GM13976 (cell line): ENCODE measurements around the gene KCNJ11.

Experiments used
- DNase-seq: peaks from one replicate; pipeline ENCODE4 v3.0.0; 2012; ENCODE audit warnings: low spot score
- CTCF ChIP-seq: IDR thresholded peaks from 2 replicates; pipeline ENCODE4 v1.5.1; 2012; ENCODE audit warnings: borderline replicate concordance, mild to moderate bottlenecking; ENCODE audit not compliant: insufficient read depth; ENCODE audit errors: extremely low read depth, missing control alignments, control extremely low read depth
- in situ Hi-C: fragments of 300-500 bp; cut with MboI; formaldehyde crosslinking; loops from one replicate; pipeline ENCODE4 v1.12.0; 2022; ENCODE audit warnings: low sequenced_read_pairs, mixed read lengths, inconsistent platforms; ENCODE audit not compliant: unreplicated experiment

The KCNJ11 gene

GRCh38 chr11:17403980-17404759, 15.7 kb upstream of the KCNJ11 start:
- in situ Hi-C loops, result no loop called here

GRCh38 chr11:17402486-17402885, 14.0 kb upstream of the KCNJ11 start:
- in situ Hi-C loops, result no loop called here
- no peak for DNase-seq
- no peak for TF ChIP-seq CTCF

More at GRCh38 chr11:17403980-17404759, 15.7 kb upstream of the KCNJ11 start:
- no peak for DNase-seq
- no peak for TF ChIP-seq CTCF

GRCh38 chr11:17401841-17402240, 13.4 kb upstream of the KCNJ11 start:
- no peak for DNase-seq
- in situ Hi-C loops, result no loop called here
- no peak for TF ChIP-seq CTCF

GRCh38 chr11:17401316-17401715, 12.9 kb upstream of the KCNJ11 start:
- in situ Hi-C loops, result no loop called here
- TF ChIP-seq CTCF, result no peak
- no peak for DNase-seq

- DNase-seq, result no peak
- in situ Hi-C loops, result no loop called here
- TF ChIP-seq CTCF, result no peak
These were observed 11.8 kb upstream of the KCNJ11 start for GRCh38 chr11:17400048-17400775.

GRCh38 chr11:17399236-17399635, 10.8 kb upstream of the KCNJ11 start:
- no peak for DNase-seq
- TF ChIP-seq CTCF, result no peak
- in situ Hi-C loops, result no loop called here
